ENCODE measurements around the gene ANO8.
"Not testable (repeated sequence)": the region's sequence is repeated elsewhere in the genome, so short reads cannot be mapped to it uniquely, and the experiment has no call there.

ANO8 gene, protein sequence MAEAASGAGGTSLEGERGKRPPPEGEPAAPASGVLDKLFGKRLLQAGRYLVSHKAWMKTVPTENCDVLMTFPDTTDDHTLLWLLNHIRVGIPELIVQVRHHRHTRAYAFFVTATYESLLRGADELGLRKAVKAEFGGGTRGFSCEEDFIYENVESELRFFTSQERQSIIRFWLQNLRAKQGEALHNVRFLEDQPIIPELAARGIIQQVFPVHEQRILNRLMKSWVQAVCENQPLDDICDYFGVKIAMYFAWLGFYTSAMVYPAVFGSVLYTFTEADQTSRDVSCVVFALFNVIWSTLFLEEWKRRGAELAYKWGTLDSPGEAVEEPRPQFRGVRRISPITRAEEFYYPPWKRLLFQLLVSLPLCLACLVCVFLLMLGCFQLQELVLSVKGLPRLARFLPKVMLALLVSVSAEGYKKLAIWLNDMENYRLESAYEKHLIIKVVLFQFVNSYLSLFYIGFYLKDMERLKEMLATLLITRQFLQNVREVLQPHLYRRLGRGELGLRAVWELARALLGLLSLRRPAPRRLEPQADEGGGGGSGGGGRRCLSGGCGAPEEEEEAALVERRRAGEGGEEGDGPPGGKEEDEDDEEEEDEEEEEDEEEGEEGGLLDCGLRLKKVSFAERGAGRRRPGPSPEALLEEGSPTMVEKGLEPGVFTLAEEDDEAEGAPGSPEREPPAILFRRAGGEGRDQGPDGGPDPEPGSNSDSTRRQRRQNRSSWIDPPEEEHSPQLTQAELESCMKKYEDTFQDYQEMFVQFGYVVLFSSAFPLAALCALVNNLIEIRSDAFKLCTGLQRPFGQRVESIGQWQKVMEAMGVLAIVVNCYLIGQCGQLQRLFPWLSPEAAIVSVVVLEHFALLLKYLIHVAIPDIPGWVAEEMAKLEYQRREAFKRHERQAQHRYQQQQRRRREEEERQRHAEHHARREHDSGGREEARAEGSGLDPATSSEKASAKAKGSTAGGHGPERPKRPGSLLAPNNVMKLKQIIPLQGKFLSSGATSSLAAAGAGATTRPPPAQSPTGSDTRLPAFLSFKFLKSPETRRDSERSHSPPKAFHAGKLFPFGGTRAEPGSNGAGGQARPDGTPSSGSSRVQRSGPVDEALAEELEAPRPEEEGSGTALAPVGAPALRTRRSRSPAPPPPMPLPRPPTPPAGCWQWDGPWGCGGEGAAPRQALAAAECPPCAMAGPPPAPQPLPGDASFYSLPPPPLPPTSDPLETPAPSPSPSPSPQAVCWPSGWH

DNA sequence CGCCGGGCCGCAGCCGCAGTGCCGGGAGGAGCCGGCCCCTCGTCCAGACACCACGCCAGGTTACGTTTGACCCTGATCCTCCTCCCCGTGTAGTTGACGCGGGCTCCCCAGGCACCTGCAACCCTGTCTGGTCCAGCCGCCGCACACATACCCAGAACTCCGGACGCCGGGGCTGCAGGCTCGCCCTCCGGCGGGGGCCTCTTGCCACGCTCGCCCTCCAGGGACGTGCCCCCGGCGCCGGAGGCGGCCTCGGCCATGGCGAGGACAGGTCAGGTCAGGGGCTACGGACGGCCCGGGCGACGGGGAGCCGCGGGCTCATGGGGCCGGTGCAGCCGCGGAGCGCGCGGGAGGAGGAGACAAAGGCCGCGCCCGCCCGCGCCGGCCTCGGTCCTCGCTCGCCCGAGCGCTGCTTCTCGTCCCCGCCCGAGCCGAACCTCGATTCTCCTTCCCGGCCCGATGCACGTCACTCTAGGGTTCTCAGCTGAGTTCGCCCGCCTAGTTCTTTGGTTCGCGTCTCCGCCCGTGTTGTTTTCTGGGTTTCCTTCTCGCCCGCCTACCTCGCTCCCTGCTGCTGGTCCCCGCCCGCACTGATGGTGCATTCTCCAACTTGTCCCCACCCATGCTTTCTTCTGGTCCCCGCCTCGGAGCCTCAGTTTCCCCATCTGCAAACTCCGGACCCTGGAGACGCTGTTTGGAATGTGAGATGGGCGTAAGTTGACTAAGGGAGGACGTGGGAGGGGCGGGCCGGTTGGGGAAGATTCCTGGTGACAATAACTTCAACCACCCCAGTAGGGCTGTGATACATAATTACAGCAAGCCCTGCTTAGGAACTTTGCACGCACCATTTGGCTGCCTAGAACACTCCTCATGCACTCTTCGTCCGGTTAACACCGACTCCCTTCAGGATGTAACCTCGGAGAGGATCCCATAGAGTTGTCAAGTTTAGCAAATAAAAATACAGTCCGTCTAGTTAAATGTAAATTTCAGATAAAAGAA lies at the start of gene ANO8:
Gene ANO8 (minus strand): TSS at position 442 of the 996 bp plus-strand sequence. CDS start 185 bp downstream, at position 257.
- DNase-seq: peak; percentile 95

DNA sequence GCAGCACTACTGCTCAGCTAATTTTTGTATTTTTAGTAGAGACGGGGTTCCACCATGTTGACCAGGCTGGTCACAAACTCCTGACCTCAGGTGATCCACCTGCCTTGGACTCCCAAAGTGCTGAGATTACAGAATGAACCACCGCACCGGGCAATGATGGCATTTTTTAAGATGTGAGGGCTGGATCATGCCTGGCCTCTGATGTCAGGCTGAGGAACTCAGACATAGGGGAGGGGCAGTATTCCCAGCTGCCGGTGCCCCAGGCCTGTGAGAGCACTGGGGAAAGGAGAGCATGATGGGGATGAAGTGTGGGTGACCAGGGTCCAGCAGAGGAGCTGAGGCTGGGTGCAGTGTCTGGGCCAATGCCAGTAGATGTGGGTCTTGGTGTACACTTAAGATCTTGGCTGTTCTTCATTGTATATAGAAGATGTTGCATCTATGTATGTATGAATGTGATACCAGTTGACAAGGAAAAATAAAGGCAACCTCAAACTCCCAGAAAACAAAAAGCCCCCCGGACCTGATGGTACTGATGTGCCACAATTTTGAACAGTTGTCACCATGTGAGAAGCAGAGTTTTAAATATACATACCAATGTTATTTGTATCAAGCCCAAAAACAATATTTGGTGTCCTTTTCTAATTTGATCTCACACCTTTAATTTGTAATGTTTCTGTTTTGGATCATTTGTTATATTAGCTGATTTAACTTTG lies 45.9 kb upstream of the ANO8 start:
- DNase-seq: no peak

DNA sequence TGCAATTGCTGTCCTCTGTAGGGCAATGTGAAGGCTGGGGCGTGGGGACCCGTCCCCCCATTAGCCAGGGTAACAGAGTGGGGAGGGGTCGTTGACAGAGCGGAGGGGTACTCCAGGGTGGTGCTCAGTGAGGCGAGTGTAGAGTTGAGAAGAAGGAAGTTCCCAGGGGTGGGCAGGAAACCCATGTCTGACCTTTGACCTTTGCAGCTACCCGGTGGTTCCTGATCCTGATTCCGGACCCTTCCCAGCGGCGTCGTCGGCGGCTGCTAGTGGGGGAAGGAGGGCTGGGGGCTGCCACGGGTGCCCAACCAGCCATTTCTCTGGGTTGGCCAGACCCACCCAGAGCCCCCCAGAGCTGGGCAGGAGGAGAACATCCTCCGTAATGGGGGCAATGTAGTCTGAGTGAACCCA lies 44.6 kb upstream of the ANO8 start:
- DNase-seq: no peak

DNA sequence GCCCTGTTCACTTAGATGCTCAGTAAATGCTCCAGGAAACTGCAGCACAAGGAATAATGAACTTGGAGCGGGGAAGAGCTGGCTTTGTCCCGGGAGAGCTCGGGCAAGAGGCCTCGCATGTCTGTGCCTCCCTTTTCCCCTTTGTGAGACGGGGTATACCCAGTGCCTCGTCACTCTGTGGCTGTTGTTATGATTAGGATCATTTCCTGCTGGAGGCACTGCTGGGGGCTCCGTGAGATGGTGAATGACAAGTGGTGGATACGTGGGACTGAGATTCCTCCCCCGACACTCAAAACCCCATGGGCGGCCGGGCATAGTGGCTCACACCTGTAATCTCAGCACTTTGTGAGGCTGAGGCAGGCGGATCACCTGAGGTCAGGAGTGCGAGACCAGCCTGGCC lies 43.6 kb upstream of the ANO8 start:
- DNase-seq: no peak

DNA sequence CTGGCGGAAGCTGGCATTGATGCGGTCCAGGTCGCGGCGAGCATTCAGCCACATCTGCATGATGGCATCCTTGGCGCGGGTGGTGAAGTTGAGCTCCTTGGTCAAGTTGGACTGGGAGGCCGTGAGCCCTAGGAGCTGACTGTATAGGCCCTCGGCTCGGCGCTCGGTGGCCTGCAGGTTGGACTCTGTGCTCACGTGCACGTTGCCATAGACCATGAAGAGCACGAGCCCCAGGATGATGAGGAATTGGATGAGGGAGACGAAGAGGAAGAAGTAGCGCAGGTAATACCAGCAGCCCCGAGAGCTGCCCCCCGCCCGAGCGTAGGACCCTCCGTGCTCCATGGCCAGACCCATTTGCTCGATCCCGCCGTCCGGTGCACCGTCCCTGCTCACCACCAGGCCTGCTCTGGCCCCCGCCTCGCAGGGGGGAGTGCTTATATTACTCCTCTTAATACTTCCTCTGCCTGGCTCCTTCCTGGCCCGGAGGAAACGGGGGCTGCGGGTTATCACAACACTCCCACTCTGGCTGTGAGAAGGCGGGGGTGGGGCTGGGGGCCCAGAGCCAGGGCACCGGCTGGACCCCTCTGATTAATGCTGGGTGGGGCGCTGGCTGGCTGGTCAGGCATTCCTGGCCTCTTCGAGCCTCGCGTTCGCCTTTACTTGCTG lies 42.4 kb upstream of the ANO8 start, which contains the start of gene PLVAP:
Gene PLVAP (minus strand): TSS at position 408 of the 666 bp plus-strand sequence. CDS start 54 bp downstream, at position 354.
- no peak for DNase-seq

DNA sequence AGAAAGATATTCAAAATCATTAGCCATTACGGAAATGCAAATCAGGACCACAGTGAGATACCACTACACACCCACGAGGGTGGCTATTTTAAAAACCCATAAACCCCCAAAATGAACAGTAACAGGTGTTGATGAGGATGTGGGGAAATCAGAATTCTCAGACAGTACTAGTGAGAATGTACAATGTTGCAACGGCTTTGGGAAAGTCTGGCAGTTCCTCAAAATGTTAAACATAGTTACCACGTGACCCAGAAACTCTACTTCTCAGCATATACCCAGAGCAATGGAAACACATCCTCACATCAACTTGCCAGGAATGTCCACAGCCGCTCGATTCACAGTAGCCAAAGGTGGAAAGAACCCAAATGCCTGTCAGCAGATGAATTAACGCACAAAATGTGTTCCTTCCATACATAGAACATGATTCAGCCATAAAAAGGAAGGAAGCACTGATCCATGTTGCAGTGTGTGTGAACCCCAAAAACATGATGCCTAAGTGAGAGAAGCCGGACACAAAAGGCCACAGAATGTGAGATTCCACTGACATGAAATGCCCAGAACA lies 35.5 kb upstream of the ANO8 start:
- no peak for DNase-seq

DNA sequence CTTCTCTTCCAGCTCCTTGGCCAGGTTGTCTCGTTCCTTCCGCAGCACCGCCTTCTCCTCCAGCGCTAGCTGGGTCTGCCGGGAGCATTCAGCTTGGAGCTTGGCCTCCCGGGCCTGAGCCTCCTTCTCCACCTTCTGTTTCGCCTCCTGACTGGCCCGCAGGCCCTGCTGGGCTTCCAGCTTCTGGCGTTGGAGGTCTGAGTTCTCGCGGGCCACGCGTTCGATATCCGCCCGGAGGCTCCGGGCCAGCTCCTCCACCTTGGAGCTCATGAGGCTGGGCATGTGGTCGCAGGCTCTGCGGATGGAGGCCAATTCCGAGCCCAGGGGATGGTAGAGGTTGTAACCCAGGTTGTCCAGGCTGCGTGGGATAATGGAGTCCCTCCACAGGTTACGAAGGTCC lies 30.7 kb upstream of the ANO8 start:
- no peak for DNase-seq

DNA sequence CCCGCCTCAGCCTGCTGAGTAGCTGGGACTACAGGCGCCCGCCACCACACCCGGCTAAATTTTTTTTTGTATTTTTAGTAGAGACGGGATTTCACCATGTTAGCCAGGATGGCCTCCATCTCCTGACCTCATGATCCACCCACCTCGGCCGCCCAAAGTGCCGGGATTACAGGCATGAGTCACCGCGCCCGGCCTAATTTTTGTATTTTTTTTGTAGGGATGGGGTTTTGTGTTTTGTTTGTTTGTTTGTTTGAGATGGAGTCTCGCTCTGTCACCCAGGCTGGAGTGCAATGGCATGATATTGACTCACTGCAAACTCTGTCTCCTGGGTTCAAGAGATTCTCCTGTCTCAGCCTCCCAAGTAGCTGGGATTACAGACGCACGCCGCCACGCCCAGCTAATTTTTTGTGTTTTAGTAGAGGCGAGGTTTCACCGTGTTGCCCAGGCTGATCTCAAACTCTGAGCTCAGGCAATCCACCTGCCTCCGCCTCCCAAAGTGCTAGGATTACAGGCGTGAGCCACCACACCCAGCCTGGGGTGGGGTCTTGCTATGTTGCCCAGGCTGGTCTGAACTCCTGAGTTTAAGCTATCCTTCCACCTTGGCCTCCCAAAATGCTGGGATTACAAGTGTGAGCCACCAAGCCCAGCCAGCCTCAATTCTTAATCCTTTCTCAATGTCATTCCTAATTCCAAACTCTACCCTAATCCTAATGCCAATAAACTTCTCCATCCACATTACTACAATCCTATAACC lies 29.4 kb upstream of the ANO8 start:
- DNase-seq: not testable (repeated sequence)

DNA sequence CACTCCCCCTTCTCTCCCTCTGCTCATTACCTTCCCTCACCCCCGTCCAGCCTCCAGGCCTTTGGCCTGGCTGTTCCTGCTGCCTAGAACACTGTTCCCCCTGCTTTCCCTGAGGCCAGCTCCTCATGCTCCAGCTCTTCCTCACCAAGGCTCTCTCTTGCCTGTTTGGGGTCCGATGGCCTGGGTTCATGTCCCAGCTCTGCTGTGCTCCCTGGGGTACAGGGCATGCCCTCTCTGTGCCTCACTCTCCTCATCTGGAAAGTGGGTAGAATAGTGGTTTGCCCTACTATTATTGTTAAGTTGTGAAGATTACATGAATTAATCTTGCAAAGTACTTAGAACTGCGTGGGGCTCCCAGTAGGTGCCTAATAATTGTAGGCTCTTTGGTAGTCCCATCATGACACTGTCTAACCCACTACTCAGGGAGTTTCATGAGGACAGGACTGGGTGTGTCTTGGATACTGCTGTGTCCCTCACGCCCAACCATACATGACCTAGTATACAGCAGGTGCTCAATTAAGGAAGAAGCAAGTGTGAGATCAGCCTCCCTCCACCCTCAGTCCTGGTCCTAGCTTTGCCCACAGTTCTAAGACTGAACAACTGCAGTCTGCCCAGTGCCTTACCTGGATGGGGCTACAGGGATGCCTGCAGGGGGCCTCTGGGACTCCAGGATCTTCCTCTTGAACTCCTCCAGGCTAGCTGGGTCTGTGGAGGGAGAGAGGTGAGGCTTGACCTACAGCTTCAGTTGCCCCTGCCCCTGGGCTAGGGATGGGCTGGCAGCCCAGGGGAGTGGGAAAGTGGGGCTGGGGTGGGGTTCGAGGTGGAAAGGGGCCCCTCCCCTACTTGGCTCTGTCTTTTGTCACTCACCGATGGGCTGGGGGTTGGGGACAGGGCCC lies 25.5 kb upstream of the ANO8 start:
- DNase-seq: no peak

DNA sequence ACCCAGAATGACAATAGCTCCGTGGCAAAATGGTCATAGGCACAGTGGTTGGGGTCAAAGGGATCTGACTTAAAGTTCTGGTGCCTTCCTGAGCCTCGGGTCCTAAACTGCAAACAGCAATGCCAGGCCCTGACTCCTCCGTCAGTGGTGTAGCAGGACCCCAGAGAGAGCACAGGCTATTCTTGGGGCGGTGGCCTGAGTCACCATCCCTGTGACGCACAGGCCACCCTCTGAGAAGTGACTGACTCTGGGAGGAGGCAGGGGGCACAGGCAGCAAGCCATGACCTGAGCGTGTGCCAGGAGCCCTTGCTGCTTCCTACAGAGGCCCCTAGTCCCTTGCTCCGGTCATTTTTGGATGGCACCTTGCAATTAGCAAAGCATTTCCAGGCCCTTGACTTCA lies 23.7 kb upstream of the ANO8 start:
- DNase-seq: no peak

DNA sequence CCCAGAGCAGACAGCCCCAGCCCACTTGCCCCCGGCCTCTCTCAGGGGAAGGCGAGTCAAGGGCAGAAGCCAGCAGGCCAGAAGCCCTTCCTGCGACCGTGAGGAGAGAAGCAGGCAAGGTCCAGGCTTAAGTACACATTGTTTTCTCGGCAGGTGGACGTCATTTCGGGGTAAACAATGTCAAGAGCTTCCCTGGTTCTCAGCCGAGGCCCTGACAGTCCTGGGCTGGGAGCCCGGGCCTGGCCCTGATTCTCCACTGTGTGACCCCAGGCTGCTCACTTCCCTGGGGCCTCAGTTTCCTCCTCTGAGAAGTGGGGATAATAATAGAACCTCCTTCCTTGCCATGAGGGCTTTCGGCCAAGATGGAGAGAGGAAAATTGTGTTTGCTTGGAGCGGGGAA lies 23.1 kb upstream of the ANO8 start:
- peak; percentile 27 for DNase-seq

DNA sequence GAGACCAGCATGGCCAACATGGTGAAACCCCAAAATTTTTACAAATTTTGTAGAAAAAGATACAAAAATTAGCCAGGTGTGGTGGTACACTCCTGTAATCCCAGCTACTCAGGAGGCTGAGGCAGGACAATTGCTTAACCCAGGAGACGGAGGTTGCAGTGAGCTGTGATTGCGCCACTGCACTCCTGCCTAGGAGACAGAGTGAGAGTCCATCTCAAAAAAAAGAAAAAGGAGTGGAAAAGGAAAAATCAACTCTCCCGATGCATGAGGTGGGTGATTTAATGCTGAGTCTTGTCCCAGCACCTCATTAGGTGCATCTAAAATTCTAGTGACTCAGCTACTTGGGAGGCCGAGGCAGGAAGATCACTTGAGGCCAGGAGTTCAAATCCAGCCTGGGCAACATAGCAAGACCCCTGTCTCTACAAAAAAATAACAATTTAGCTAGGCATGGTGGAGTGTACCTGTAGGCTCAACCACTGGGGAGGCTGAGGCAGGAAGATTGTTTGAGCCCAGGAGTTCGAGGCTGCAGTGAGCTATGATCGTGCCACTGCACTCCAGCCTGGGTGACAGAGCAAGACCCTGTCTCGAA lies 22.5 kb upstream of the ANO8 start:
- DNase-seq: no peak

DNA sequence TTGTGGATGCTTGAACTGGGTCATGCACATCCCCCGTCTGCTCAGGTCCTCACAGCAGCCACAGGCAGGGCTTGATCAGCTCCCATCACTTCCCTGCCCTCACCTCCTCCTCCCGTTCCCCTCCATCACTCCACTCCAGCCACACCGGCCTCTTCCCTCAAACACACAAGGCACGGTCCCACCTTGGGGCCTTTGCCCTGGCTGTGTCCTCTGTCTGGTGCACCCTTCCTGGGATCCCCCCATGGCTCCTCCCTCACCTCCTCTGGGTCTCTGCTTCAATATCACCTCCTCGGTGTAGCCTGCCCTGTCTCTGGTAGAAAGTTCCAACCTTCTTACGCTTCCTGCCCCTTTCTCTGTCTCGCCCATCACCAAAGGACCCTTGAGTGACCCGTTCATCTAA lies 18.7 kb upstream of the ANO8 start:
- no peak for DNase-seq

DNA sequence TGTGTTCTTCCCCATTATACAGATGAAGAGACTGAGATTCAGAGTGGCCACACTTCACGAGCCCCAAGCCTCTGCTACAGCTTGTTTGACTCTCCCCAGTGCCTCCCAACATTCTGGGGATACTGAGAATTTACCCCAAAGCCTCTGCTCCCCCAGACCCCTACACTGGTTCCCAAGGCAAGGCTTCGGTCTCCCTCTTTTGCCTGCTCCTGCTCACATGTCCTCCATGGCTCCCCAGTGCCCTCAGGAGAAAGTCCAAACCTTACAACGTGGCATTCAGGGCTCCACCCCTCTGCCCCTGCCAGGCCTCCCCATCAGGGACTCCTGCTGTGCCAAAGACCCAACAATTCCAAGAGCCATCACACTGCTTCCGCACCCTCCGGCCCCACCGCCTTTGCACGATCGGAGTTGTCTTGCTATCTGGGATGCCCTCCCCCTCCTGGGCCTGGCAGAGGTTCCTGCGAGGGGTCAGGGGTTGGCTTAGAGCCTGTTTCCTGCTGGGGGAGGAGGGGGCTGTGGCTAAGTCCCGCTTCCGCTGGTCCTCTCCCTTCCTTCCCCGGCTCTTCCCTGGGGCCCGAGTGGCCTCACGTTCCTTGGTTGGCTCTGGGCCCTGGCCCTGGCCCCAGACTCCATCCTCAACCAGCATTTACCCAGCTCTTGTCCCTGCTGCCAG lies 18.1 kb upstream of the ANO8 start:
- no peak for DNase-seq

DNA sequence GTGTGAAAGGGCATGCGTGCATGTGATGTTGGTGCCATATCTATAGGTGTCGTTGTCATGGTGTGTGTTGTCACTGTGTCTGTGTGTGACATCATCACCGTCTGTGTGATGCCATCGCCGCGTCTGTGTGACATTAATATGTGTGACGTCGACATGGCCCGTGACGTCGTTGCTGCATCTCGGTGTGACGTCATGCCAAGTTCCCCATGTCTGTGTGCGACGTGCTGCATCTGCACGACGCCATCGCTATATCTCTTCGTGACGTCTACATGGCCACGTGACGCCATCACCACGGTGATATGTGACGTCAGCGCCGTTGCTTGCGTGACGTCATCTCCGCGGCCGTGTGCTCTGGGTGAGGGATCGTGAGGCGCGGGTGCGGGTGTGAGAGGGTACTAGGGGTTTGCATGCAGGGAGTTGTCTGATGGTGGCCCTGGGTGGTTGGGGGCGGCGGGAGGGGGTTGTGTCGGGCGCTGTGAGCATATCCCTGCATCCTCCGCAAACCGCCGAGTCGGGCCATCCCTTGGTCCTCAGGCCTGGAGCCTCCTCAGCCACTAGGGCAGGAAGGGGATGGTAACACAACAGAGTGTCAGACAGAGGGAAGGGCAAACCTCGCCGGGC lies 17.3 kb upstream of the ANO8 start:
- no peak for DNase-seq

DNA sequence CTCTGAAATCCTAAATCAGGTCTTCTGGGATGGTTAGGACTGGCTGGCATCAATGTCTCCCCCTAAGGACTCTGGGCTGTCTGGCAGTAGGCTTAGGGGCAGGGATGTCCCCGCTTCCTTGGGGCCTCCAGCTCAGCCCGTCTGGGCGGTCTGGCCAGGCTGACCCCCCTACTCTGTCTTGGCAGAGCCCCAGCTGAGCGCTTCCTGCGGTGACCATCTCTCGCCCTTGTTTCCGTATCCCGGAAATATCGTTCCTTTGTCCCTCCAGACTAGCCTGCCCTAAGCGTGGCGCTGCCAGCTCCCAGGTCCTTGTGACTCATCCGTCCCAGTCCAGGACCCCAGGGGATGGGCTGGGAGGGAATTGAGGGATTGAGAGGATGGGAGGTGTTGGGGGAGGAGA lies 14.0 kb upstream of the ANO8 start:
- peak; percentile 62 for DNase-seq

DNA sequence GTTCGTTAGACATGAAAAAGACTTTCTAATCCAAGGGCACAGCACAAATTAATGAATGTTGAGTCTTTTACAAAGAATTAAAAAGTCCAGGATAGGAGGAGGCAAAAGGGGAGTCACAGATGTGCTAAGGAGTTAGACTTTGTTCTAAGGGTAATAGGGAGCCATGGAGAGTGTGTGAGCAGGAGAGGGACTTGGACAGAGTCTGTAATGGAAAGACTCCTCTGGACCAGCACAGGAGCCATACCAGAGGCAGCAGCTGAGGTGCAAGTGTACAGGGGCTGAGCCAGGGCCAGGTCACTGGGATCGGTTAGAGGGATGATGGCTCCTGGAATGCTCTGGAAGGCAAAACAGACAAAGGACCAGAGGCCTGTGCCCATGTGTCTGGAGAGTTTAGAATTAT lies 13.2 kb upstream of the ANO8 start:
- no peak for DNase-seq
